DMS79 (cell line): ENCODE measurements around the gene SHC3.

Source experiments
- DNase-seq: peaks from one replicate; lab custom pipeline; 2025; lab: John Stamatoyannopoulos, UW

The SHC3 gene

GRCh38 chr9:89000973-89001916 lies 177.4 kb downstream of the SHC3 start:
- DNase-seq, result peak; percentile 13

- no peak for DNase-seq
Measured at GRCh38 chr9:89000371-89000781, 178.2 kb downstream of the SHC3 start.

GRCh38 chr9:88998911-88999310 lies 179.7 kb downstream of the SHC3 start:
- DNase-seq, result no peak

- DNase-seq, result no peak
Measured at GRCh38 chr9:88998503-88998902, 180.1 kb downstream of the SHC3 start.

GRCh38 chr9:88997646-88998045 lies 181.0 kb downstream of the SHC3 start:
- DNase-seq, result no peak

GRCh38 chr9:88996921-88997235 lies 181.7 kb downstream of the SHC3 start:
- DNase-seq, result no peak

- no peak for DNase-seq
Measured at GRCh38 chr9:88996046-88996920, 182.3 kb downstream of the SHC3 start.

GRCh38 chr9:88995627-88996026 lies 183.0 kb downstream of the SHC3 start:
- no peak for DNase-seq

GRCh38 chr9:88995200-88995577 lies 183.4 kb downstream of the SHC3 start:
- DNase-seq, result no peak

- no peak for DNase-seq
Measured at GRCh38 chr9:88994469-88995199, 184.0 kb downstream of the SHC3 start.

- no peak for DNase-seq
Measured at GRCh38 chr9:88993871-88994460, 184.7 kb downstream of the SHC3 start.

- no peak for DNase-seq
Measured at GRCh38 chr9:88993327-88993726, 185.3 kb downstream of the SHC3 start.

GRCh38 chr9:88992556-88992955 lies 186.1 kb downstream of the SHC3 start:
- no peak for DNase-seq

GRCh38 chr9:88991066-88992034 lies 187.3 kb downstream of the SHC3 start, which contains the start of gene S1PR3:
S1PR3 (plus strand) TSS chr9:88991468; CDS start chr9:89001201, 9,733 bp downstream.
- no peak for DNase-seq

GRCh38 chr9:88990729-88991065 lies 187.9 kb downstream of the SHC3 start:
- DNase-seq, result no peak

- DNase-seq, result no peak
Measured at GRCh38 chr9:88990041-88990728, 188.4 kb downstream of the SHC3 start.

GRCh38 chr9:88988796-88989641 lies 189.6 kb downstream of the SHC3 start:
- no peak for DNase-seq

- DNase-seq, result no peak
Measured at GRCh38 chr9:88987661-88988060, 191.0 kb downstream of the SHC3 start.

GRCh38 chr9:88986776-88987175 lies 191.8 kb downstream of the SHC3 start:
- no peak for DNase-seq
